GM21515 (cell line): ENCODE measurements around the gene CERK.

Experiments used
- ATAC-seq: cut with Tn5 transposase; IDR thresholded peaks from one replicate; pipeline ENCODE4 v1.9.1; 2021; ENCODE audit not compliant: unreplicated experiment

The CERK gene

DNA sequence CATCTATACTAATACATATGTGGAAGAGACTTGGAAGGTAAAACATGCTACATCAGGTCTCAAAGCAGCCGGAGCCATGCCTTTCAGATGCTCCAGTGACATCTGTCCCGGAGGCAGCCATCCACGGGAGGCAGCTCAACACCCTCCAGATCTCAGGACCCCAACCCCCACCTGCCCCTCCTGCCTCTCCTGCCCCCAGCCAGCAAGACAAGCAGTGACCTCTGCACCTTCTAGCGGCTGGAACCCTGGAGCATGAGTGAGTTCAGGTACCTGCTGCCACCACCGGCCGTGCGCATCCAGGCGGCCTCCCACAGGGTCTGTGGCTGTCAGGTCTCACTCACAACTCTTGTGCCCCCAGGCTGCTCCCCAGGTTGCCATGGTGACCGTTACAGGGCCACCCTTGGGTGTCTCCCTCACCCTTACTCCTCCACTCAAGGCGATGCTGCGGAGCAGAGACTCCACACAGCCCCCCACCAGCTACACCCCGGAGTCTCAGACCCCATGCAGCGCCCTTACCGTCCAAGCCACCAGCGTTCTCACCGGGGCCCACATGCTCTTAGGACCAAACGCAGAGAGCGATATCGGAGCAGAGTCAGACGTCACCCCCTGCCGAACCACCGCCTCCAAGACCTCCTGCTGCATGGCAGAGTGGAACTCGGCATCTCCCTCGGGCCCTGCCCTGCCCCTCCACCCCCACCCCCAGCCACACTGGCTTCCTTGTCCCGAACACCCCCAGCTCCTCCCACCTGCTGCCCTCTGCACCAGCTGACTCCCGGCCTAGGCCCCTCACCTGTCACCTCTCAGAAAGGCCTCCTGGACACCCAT, 34.7 kb downstream of the CERK start:
- ATAC-seq, result no peak

GRCh38 chr22:46701262-46701661, 36.8 kb downstream of the CERK start:
- ATAC-seq, result no peak

DNA sequence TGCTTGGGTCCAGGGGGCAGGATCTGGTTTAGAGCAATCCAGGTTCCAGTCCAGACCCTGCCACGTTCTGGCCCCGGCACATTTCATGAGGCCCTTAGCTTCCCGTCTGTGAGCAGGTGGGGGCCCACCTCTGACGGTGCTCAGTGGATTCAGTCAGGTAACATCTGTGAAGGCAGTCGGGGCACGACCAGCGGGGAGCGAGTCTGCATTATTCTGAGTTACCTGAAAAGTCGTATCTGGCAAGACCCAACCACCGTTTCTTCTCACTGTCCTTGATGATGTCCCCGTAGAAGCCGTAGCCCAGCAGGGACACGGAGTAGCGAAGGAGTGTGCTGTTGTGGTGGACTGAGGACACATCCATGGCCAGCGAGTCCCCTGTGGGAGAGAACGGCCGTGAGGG, 39.0 kb downstream of the CERK start:
- no peak for ATAC-seq

DNA sequence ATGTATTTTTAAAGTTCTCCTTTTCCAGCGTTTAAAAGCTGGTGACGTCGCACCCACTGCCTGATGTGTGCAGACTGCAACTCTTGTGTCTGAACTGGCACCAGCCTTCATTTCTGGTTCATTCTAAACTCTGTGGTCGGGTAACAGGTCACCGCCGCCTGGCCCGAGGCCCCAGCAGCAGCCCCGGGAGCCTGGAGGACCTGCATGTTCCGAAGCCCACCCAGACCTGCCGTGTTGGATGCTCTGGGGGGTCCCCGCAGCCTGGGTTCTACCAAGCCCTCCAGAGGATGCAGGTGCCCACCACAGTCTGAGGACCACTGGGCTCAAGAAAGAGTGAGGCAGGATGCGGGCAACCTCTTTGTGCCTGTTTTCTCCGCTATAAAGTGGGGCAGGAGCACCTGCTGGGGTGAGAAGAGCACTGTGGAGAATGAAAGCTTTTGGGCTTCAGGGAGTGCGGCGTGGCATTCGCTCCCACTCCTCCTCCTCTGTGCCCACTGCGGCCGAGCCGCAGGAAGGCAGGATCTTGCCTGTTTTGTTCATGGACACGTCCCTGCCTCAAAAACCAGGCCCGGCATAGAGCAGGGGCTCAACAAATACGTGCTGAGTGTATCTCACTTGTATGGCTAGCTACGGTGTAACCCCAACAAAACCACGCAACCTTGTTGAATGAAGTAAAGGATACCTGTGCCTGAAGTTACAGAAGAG, 40.1 kb downstream of the CERK start:
- no peak for ATAC-seq

DNA sequence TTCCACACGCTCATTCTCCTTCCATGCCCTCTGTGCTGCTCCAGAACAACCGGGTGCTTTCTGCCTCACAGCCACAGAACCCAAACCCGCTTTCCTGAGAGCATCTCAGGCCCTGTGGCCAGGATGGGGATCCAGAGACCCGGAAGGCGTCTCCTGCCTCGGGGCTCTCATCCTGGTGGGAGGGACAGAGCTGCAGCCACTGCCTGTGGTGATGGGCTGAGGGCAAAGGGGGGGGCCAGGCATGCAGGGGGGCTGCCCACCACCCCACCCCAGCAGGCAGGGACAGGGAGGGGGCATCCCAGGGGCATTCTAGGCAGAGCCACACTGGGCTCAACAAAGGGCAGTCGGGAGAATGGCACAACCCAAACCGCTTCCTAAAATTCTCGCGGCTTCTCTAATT, 41.4 kb downstream of the CERK start:
- no peak for ATAC-seq

DNA sequence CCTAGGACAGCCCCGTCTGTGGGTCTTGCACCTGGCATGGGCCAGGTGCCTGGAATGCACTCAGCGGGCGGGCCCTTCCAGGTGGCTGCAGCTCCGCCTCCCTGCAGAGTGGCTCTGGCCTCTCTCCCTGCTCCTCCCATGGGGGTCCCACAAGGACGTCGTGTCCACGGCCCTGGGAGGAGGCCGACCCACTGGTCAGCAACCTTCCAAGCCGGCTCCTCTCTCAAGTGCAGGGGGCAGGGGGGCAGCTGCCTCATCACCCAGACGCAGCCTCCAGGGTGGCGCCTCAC, 41.9 kb downstream of the CERK start:
- no peak for ATAC-seq

- ATAC-seq, result no peak
Observed at GRCh38 chr22:46695346-46696228, 42.5 kb downstream of the CERK start.

- ATAC-seq, result no peak
Observed at GRCh38 chr22:46694416-46695170, 43.5 kb downstream of the CERK start.

GRCh38 chr22:46693634-46694415, 44.2 kb downstream of the CERK start:
- no peak for ATAC-seq

DNA sequence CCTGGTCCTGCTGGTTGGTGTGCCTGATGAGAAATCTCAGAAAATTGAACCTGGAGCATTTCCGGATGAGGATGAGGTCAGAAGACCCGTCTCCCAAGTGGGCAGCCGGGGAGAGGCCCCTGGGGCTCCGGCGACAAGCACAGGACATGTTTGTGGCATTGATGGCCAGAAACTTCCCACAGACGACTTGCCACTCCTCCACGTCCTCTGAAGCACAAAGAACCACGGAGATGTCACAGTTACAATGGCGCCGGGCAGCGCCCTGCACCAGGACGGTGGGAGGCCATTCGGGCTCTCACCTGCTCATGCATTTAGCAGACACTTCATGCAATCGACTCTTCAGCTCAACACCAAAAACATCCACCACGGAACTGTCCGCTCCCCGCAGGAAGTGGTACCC, 46.5 kb downstream of the CERK start:
- no peak for ATAC-seq

- no peak for ATAC-seq
Observed at GRCh38 chr22:46690146-46690545, 47.9 kb downstream of the CERK start.

DNA sequence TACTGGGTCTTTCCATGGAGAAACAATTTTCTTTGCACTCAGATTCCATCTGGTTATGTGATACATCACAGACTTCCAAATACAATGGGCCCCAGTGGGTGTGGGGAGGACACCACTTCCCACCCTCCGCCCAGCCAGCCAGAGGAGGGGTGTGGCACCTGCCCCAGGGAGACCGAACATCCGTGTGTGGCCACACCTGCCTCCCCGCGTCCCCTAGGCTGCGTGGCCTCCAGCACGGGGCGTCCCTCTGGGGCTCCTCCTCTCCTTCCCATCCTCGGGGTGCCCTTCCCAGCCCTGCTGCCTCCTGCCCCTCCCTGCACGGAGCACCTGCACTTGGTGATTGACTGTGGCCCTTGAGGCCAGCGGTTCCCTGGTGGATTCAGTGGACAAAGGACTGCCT, 49.1 kb downstream of the CERK start:
- no peak for ATAC-seq

DNA sequence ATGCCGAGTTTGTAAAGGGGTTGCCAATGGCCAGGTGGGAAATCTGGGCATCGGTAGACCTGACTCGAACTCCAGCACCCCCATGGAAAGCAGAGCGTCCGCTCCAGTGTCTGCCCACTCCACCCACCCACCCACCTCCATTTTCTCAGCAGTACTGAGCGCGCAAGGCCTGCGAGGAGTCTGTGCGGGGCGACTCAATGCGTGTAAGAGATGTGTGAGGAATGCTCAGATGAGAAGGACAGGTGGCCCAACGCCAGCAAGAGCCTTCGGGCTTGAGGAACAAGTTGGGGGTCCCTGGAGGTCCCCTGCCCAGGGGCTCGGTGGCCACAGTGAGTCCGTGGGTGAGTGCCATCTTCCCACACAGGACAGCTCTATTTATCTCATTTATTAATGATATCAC, 50.6 kb downstream of the CERK start:
- ATAC-seq, result no peak

GRCh38 chr22:46687048-46687444, 51.0 kb downstream of the CERK start:
- no peak for ATAC-seq

DNA sequence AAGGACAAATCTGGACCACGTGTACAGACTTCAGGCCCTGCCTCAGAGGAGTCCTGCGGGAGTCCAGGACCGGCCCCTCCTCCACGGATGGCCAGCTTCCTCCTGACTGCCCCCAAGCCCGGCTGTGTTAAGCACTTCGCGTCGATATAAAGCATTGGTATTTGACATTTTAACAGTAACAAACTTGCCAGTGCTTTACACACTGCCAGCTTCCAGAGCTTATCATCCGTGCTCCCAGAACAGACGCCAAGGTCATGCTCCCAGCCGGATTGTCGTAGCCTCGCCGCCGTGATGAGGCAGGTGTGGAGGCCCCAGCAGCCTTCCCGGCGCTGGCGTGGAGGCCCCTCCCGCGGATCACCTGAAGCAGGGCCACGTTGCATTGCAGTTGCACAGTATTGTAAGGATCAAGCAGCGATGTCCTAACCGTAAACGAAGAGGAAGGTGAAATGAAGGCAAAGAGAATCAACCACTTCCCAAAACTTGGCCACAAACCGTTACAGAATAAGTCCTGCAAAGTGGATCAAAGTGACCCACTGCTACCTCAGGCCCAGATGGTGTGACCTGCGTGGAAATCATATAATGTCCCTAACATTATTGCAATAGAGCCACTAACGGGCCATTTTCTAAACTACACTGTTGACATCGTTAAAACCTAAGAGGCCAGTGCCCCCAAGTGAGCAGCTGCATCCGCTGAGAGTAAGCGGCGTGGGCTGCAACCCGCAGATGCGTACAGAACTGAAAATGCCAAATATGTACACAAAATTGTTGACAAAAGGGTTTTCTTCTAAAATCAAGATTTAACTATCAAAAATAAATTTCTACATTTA, 51.6 kb downstream of the CERK start:
- ATAC-seq, result no peak

- ATAC-seq, result peak; percentile 81
Observed at GRCh38 chr22:46684706-46685105, 53.3 kb downstream of the CERK start.

GRCh38 chr22:46682011-46682731, 55.9 kb downstream of the CERK start:
- ATAC-seq, result no peak

GRCh38 chr22:46681010-46681409, 57.0 kb downstream of the CERK start:
- ATAC-seq, result no peak
